K562 (cell line): ENCODE results near the gene BIN1. TPM values are rescaled to one million over a fixed set of nuclear protein-coding genes. Genes with fewer than 3 reads are reported as not detected.
A peak's percentile ranks its signal among the peaks of the same experiment; 100 is the strongest.

Source experiments
- CTCFL ChIP-seq: IDR thresholded peaks from 2 replicates; pipeline ENCODE4 v1.6.1; 2011; ENCODE audit warnings: borderline replicate concordance, low read depth, mild to moderate bottlenecking, moderate library complexity, low read length; ENCODE audit not compliant: insufficient read depth, poor library complexity, severe bottlenecking
- EHMT2 ChIP-seq: fragments of 450-650 bp; IDR thresholded peaks from 2 replicates; pipeline ENCODE4 v1.6.1; 2018; ENCODE audit warnings: antibody characterized with exemption
- ELF4 ChIP-seq: fragments of 450-650 bp; formaldehyde crosslinking; IDR thresholded peaks from 2 replicates; pipeline ENCODE4 v1.4.0; 2022; ENCODE audit warnings: missing genetic modification characterization
- FOXP1 ChIP-seq: sonication (generic); formaldehyde crosslinking; IDR thresholded peaks from 2 replicates; pipeline ENCODE4 v1.8.0; 2022; ENCODE audit warnings: mild to moderate bottlenecking, missing genetic modification reagents
- HLTF ChIP-seq: fragments of 450-650 bp; IDR thresholded peaks from 2 replicates; pipeline ENCODE4 v1.6.1; 2016
- KLF10 ChIP-seq: fragments of 250-450 bp; sonication (Bioruptor Pico); IDR thresholded peaks from 2 replicates; pipeline ENCODE4 v1.6.1; 2021; ENCODE audit warnings: matching md5 sums
- SMC3 ChIP-seq: conservative IDR thresholded peaks from 2 replicates; pipeline ENCODE4 v1.6.1; 2011; ENCODE audit warnings: low read depth, low read length, improper control_type of control experiment; ENCODE audit not compliant: insufficient read depth
- SRSF1 ChIP-seq: fragments of 200-400 bp; formaldehyde crosslinking; IDR thresholded peaks from 2 replicates; pipeline ENCODE4 v1.6.1; 2017; ENCODE audit warnings: mild to moderate bottlenecking, low read depth, low read length, moderate library complexity
- XRCC3 ChIP-seq: fragments of 450-650 bp; IDR thresholded peaks from 2 replicates; pipeline ENCODE4 v1.6.1; 2017; ENCODE audit warnings: mild to moderate bottlenecking, moderate library complexity
- ZNF668 ChIP-seq: fragments of 250-450 bp; sonication (Bioruptor Pico); IDR thresholded peaks from 2 replicates; pipeline ENCODE4 v1.8.0; 2022; ENCODE audit warnings: mild to moderate bottlenecking, inconsistent platforms
- polyA plus RNA-seq, 8 experiments: library from polyadenylated mRNA; depleted of rRNA in 4 of 8; stranded (reverse) in 5 of 8; unstranded in 3 of 8; fragments of >200 nt; fragmentation: Nextera tagmentation in 2 of 8; fragmentation: Illumina TruSeq in 1 of 8; extraction: Ambion mirVana in 2 of 8; extraction: Trizol in 1 of 8; gene quantifications; 2 replicates each; pipeline versions ENCODE4 v1.2.1 to v1.2.3, GENCODE V29; 2011 to 2014; ENCODE audit warnings: inconsistent platforms in 1 of 8, missing spikeins in 1 of 8
- total RNA-seq, 7 experiments: library from RNA; depleted of rRNA in 6 of 7; stranded (reverse); fragments of >200 nt in 6 of 7; fragmentation: Illumina TruSeq in 2 of 7; extraction: Trizol in 2 of 7; gene quantifications; 2 replicates each; pipeline versions ENCODE4 v1.2.1 to v1.2.3, GENCODE V29; 2011 to 2021; ENCODE audit warnings: low replicate concordance in 1 of 7
- TF ChIP-seq, protein P1 (sequence below), 2 experiments: fragments of 450-650 bp; IDR thresholded peaks; 2 replicates each; pipeline ENCODE4 v1.6.1; 2016; ENCODE audit warnings: mild to moderate bottlenecking in 2 of 2, borderline replicate concordance in 1 of 2, low read depth in 1 of 2, moderate library complexity in 1 of 2
- TF ChIP-seq, protein P2 (sequence below), 3 experiments: IDR thresholded peaks in 2 of 3; conservative IDR thresholded peaks in 1 of 3; 2 replicates each; pipeline ENCODE4 v1.5.1; 2011 to 2012; ENCODE audit warnings: low read length in 3 of 3, mild to moderate bottlenecking in 3 of 3, control low read depth in 2 of 3, improper control_type of control experiment in 1 of 3, inconsistent platforms in 1 of 3, low read depth in 1 of 3, mixed read lengths in 1 of 3, moderate library complexity in 1 of 3; ENCODE audit not compliant: insufficient read depth in 2 of 3

The BIN1 gene
- total and polyA plus RNA-seq, 9 of the 15 experiments (the other 6 are each of a cell fraction or from before 2014, with no cell fraction given) = 0.04 to 2.8 (median 0.79) TPM; not detected in 1

DNA sequence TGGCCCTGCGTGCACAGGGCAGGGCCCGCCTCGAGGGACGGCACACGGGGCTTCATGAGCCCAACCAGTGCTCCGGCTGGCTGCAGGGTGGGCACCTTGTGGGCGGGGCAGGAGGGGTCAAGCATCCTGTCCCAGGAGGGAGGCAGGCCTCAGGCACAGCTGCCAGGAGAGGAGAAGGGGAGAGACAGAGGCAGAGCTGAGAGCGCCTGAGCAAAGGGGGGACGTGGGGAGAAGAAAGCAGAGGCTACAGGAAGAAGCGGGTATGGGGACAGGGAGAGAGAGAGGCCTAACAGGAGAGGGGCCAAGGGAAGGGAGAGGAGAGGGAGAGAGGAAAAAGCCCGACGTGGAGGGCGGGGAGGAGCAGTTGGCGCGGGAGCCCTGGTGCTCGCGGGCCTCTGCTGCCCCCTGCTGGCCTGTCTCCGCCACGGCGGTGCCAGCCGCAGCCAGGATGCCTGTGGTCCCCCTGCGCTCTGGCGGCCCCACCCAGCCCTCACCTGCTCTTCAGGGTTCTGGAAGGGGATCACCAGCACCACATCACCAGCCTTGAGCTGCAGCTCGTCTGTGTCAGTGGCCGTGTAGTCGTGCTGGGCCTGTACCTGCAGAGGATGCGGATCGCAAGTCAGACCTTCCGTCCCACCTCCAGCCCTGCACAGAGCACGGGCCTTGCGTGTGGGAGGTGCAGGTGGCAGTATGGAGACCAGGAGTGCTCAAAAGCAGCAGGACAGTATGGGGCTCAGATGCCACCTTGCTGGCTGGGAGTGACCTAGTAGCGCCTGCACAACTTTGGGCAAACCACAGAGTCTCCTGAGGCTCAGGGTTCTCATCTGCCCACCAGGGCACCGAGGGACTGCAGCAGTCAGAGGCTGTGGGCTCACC is 56.8 kb downstream of the BIN1 start (continued):
- TF ChIP-seq, protein P1, sequence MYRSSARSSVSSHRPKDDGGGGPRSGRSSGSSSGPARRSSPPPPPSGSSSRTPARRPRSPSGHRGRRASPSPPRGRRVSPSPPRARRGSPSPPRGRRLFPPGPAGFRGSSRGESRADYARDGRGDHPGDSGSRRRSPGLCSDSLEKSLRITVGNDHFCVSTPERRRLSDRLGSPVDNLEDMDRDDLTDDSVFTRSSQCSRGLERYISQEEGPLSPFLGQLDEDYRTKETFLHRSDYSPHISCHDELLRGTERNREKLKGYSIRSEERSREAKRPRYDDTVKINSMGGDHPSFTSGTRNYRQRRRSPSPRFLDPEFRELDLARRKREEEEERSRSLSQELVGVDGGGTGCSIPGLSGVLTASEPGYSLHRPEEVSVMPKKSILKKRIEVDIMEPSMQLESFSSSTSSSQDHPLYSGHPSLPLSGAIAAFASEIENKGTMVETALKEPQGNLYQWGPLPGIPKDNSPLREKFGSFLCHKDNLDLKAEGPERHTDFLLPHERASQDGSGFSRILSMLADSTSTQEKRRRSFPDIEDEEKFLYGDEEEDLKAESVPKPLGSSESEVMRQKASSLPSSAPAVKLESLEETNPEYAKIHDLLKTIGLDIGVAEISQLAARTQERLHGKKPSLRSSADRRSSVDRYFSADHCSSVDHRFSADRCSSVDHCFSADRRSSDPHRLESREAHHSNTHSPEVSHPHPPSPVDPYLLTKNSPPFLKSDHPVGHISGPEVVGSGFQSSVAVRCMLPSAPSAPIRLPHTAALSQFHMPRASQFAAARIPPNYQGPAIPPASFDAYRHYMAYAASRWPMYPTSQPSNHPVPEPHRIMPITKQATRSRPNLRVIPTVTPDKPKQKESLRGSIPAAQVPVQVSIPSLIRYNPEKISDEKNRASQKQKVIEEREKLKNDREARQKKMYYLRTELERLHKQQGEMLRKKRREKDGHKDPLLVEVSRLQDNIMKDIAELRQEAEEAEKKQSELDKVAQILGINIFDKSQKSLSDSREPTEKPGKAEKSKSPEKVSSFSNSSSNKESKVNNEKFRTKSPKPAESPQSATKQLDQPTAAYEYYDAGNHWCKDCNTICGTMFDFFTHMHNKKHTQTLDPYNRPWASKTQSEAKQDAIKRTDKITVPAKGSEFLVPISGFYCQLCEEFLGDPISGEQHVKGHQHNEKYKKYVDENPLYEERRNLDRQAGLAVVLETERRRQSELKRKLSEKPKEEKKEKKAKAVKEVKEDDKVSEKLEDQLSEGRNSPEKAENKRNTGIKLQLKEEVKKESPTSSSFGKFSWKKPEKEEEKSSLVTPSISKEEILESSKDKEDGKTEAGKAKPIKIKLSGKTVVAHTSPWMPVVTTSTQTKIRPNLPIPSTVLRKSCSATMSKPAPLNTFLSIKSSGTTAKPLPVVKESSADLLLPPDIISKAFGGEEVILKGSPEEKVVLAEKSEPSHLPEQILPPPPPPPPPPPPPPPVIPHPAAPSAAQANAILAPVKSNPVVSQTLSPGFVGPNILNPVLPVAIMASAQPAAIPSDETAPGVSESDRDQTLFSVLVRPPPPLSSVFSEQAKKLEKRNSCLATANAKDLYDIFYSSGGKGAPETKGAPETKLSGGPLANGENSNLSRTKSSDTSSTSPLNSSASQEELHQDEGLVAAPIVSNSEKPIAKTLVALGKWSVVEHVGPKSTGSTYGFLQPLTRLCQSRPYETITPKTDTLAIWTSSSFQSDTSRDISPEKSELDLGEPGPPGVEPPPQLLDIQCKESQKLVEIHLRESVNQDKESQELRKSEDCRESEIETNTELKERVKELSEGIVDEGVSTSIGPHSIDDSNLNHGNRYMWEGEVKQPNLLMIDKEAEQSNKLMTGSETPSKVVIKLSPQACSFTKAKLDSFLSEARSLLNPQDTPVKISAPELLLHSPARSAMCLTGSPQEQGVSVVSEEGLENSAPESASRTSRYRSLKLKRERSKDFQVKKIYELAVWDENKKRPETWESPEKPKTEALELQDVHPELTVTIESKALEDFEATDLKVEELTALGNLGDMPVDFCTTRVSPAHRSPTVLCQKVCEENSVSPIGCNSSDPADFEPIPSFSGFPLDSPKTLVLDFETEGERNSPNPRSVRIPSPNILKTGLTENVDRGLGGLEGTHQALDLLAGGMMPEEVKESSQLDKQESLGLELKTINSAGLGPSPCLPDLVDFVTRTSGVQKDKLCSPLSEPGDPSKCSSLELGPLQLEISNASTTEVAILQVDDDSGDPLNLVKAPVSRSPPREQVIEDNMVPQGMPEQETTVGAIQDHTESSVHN (IDR thresholded peaks at IDR 0.05; ENCODE audit: borderline replicate concordance in 1 of 2, low read depth in 1 of 2) = no peak
- TF ChIP-seq EHMT2 = no peak
- no peak for TF ChIP-seq FOXP1
- TF ChIP-seq, protein P2, sequence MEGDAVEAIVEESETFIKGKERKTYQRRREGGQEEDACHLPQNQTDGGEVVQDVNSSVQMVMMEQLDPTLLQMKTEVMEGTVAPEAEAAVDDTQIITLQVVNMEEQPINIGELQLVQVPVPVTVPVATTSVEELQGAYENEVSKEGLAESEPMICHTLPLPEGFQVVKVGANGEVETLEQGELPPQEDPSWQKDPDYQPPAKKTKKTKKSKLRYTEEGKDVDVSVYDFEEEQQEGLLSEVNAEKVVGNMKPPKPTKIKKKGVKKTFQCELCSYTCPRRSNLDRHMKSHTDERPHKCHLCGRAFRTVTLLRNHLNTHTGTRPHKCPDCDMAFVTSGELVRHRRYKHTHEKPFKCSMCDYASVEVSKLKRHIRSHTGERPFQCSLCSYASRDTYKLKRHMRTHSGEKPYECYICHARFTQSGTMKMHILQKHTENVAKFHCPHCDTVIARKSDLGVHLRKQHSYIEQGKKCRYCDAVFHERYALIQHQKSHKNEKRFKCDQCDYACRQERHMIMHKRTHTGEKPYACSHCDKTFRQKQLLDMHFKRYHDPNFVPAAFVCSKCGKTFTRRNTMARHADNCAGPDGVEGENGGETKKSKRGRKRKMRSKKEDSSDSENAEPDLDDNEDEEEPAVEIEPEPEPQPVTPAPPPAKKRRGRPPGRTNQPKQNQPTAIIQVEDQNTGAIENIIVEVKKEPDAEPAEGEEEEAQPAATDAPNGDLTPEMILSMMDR (IDR thresholded peaks at IDR 0.05 in 2 of 3, conservative IDR thresholded peaks at IDR 0.05 in 1 of 3; ENCODE audit: insufficient read depth in 2 of 3, low read depth in 1 of 3, low read length in 3 of 3) = peak; percentile 84 to 90 (median 86)
- peak; percentile 48 for TF ChIP-seq CTCFL
- TF ChIP-seq ELF4 (CRISPR knock-in tag) = 0 out of 2 replicates have a peak, but pooled peaks have one; percentile 67
- peak; percentile 36; the same call in 1 of the 2 replicates for TF ChIP-seq HLTF
- TF ChIP-seq ZNF668 (CRISPR knock-in tag) = no peak
- no peak for TF ChIP-seq KLF10 (CRISPR knock-in tag)
- peak; percentile 62 for TF ChIP-seq SMC3
- no peak for TF ChIP-seq SRSF1
- no peak for TF ChIP-seq XRCC3
